GM21529 (cell line): ENCODE measurements around the gene CIAO3.
"Not testable (repeated sequence)": the region's sequence is repeated elsewhere in the genome, so short reads cannot be mapped to it uniquely, and the experiment has no call there.

Experiments used
- ATAC-seq: cut with Tn5 transposase; IDR thresholded peaks from one replicate; pipeline ENCODE4 v1.9.1; 2021; ENCODE audit not compliant: unreplicated experiment

CIAO3 gene

DNA sequence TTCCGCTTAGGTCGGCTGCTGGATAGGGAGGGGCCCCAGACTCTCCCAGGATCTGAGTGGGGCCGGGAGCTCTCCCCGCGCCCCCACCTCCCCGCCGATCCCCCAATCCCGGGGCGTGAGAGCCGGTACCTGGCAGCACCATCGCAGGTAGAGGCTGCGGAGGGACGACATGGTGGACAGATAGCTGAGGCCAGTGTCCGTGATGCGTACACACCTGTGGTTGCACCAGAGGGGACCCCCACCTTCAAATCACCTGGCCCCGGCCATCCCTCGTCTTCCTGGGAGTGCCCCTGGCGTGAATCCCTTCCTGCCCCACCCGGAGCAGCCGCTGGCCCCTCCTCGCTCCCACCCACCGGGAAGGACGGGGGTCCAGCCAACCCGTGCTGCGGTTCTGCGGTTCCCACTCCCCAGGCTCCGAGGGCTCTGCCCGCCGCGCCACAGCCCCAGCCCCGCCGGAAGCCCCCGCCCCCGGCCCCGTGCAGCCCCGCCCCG, 45.9 kb downstream of the CIAO3 start:
- no peak for ATAC-seq

DNA sequence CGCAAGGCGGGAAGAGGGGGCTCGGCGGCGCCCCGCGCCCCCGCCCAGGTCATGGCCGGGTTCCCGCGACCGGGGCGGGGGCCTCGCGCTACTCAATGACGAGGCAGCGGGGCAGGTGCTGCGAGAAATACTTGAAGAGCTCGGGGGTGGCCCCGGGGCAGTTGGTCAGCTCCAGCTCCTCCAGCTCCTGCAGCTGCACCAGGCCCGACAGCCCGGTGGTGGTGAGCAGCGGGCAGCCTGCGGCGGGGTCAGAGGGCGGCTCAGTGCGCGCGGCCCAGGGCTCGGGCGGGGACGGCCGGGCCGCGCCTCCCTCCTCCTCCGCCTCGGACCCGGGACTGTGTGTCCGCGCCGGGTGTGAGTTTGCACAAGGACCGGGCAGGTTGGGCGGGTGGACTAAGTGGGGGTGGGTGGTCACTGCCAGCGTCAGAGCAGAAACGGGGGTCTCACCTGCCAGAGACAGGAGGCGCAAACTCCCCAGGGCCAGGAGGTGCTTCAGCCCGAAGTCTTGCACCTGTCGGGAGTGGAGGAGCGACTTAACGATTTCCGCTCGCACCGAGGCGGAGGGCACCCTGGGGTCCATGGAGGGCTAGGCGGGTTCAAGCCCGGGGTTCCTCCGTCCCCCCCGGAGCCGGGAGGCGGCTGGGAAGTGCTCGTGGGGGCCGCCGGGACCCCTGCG, 46.5 kb downstream of the CIAO3 start:
- ATAC-seq = no peak

DNA sequence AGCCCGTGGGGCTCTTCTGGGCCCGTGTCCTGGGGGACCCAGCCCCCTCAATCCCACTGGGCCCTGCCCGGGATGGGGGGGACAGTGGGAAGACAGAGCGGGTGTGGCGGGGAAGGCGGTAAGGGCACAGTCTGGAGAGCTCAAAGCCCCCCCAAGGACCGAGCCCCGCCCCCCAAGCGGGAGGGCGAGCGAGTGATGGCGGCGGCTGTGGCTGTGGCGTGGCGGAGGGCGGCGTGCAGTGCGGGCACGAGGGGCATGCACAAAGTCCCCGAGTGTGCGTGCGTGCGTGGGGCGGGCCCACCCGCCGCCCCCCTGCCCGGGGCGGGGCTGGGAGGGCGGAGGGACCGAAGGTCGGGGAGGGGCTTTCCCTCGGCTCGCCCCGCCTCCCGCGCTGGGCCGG, 47.0 kb downstream of the CIAO3 start:
- no peak for ATAC-seq

DNA sequence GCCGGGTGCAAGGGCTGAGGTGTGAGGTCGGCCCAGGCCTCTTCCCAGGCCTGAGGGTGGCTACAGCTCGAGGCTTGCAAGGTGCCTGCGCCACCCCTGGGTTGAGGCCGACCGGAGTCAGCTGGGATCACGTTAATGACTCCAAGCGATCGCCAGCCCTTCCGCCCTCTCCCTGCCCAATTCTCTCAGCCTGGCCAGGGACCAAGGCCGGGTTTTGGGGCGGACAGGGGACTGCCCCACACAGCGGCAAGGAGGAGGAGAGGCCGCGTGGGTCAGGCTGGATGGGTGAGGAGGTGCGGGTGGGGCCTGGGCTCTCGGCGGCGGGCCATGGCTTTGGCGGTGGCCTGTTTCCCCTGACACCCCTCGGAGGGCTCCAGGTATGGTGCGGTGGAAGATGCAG, 47.4 kb downstream of the CIAO3 start:
- no peak for ATAC-seq

DNA sequence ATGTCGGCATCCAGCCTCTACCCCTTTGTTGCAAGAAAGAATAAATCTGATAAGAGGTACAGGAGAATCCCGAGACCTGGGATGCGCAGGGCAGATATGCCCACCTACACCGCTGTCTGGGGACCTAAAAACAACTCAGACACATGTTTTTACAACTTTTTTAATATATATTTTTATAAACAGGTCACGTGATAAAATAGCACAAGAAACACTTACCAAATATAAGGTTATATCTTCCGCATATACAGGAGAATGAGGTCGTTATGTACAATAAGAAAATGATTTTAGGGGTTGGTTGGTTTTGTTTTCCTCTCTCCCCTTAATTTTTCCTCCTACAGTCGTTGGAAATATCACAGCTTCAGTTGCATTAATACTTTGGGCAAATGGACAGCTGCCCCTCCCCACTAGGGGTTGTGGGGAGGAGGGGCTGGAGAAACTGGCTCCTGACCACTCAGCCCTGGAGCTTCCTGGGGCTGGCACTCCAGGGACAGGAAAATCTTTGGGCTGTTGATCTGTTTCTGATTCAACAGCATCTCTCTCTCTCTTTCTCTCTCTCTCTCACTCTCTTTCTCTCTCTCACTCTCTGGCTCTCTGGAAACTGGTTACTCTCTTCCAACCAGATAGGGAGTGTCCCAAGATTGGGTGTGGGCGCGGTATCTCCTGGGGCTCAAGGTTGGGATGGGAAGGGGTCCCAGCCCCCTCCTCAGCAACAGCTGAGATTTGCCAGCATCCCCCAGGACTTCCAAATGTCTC, 48.3 kb downstream of the CIAO3 start:
- no peak for ATAC-seq

DNA sequence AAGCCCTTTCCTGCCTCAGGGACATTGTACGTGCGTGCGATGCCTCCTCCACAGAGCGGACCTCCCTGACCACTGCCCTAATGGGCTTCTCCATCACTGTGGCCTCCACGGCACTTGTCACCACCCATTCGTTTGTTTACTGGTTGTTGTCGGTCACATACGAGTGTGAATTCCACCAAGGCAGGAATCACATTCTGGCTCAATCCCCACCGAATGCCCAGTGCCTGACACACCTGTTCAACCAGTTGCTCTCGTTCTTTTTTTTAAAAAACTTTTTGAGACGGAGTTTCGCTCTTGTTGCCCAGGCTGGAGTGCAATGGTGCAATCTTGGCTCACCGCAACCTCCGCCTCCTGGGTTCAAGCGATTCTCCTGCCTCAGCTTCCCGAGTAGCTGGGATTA, 49.6 kb downstream of the CIAO3 start:
- not testable (repeated sequence) for ATAC-seq

DNA sequence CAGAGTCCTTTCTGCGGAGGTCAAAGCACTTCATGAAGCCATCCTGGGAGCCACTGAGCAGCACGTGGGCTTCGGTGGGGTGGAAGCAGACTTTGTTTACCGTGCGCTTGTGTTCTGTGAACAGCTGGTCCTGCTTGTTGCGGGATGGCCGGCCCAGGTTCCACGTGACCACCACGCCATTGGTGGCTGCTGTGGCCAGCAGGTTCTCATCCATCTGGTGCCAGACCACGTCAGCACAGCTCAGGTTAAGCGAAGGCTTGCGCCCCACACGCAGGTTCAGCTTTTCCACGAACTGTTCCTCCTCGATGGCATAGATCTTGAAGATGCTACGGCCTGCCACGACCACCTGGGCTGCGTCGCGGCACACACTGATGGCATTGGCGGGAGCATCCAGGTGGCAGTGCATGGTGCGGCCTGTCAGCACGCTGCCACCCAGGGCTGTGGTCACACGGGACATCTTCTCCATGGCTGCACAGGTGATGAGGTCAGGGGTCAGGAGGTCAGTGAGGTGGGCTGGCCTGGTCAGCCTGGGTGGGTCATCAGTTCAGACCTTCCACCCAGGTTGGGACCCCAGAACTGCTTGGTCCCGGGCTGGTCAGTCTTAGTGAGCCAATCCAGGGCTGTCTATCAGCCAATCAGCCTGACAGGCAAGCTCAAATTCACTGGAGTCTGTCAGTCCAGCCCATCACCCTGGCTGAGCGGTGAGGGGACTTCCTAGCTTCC, 51.5 kb downstream of the CIAO3 start:
- ATAC-seq = no peak

DNA sequence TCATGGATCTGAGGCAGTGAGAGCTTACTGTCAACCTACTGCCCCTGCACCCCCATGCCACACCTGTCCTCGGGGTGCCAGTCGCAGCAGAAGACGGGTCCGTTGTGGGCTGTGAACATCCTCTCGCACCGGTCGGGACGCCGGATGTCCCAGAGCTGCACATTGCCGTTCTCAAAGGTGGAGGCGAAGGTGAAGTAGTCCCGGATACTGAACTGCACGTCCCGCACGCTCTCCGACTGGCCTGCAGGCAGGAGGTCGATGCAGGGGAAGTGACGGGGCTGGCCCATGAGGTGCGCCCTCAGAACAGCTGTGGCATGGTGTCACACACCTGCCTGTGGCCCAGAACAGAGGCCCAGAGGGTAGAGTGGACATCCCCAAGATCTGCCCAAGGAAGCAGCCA, 53.3 kb downstream of the CIAO3 start:
- no peak for ATAC-seq

DNA sequence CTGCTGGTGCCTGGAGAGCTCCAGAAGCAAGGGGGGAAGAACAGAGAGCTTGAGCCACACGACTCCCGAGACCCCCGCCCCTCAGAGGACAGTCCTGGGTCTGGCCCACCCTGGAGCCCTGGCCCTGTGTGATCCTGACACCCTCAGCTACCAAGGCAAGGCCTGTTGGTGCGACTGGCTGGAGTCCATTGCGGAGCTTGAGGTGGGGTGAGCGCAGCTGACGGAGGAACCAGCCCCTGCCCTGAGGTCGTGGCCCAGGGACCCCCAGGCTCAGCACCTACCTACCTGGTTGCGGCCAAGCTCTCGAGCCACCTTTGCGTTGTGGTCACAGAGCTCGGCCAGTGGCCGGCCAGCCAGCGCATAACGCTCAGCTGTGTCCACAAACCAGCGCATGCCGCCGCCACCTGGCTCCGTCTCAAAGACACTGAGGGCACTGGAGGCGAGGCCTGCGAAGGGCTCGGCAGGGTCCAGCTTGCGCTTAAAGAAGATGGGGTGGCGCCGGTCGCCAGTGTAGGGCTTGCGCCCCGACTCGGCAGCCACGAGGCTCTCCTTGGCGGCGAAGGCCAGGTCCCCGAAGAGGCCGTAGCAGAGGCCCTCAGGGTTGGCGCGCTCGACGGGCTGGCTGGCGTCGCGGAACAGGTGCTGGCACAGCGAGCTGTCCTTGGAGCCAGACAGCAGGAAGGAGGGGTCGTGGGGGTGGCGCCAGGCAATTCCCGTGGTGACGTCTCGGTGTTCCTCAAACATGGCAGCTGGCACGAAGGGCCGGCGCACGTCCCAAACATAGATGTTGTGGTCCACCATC, 54.1 kb downstream of the CIAO3 start:
- no peak for ATAC-seq

DNA sequence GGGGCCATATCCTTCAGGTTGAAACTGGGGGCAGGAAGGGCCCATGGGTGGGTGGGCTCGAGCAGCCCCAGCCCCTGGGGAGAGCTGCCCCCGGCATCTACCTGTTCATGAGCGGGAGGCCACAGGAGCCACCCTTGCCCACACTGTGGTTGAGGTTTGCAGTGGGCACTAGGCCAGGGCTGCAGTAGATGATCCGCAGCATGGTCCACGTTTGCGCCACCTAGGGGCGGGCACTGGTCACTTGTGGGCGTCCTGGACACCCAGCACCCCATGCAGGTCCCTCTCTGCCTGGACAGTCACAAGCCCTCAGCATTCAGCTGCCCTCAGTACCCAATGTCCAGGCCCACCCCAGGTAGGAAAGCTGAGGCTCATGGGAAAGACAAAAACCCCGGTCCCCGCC, 54.8 kb downstream of the CIAO3 start:
- ATAC-seq = no peak

DNA sequence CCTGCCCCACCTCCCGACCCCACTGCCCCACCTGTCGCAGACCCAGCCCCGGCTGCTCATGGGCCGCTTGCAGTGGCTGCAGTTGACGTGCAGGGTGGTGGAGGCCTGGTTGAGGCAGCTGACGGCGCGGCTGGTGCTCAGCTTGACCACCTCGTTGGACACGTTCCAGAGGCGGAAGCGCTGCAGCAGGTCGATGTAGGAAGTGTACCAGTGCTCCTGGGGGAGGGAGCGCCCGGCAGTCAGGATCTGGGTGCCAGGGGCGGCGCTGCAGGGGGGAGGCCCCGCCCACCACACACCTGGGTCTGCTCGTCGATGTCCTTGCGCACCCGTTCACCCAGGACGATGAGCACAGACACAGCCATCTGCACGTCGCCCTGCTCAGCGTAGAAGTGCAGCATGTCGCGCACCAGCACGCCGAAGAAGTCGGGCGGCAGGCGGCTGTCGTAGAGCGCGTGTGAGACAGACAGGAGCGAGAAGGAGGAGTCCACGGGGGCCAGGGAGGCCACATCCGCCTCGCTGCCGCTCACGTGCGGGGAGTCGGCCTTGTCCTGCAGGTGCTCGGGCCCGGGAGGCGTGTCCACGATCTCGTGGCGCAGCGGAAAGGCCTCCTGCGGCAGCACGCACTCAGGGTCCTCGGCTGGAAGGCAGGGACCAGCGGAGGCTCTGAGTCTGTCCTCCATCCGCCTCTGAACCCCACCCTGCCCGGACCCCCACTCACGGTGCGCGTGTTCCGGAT, 55.7 kb downstream of the CIAO3 start:
- no peak for ATAC-seq

DNA sequence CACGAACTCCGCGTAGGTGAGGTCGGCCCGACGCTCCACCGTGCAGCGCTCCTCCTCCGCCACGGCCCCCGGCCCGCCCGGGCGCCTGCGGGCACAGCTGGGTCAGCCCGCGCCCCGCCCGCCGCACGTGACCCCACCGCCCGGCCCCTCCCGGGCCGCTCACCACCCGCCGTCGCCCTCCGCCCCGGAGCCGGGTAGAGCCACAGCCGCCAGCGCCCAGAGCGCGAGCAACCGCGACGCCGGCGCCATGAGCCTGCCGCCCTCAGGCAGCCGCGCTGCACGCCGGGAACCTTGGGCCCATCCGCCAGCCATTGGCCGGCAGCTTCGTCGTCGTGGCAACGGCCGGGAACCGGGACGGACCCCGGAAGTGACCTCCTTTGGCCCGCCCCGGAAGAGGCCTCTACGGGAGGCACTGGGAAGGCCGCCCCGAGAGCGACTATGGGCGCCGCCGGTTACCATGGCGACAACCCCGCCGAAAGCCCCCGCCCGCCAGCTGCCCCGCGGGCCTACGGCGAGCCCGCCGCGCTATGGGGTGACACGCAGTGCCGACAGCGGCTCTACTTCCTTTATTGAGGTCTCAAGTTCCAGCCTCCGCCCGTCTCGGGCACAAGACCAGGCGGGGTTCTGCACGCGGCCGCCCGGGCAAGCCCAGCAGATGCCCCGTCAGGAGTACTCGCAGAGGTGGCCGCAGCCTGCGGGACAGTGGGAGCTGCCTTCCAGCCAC, 56.6 kb downstream of the CIAO3 start, which contains the start of gene JMJD8:
TSS of gene JMJD8 (minus strand) at position 264 of the 724 bp plus-strand sequence. CDS start at position 249, 15 bp downstream.
- ATAC-seq = peak; percentile 63

DNA sequence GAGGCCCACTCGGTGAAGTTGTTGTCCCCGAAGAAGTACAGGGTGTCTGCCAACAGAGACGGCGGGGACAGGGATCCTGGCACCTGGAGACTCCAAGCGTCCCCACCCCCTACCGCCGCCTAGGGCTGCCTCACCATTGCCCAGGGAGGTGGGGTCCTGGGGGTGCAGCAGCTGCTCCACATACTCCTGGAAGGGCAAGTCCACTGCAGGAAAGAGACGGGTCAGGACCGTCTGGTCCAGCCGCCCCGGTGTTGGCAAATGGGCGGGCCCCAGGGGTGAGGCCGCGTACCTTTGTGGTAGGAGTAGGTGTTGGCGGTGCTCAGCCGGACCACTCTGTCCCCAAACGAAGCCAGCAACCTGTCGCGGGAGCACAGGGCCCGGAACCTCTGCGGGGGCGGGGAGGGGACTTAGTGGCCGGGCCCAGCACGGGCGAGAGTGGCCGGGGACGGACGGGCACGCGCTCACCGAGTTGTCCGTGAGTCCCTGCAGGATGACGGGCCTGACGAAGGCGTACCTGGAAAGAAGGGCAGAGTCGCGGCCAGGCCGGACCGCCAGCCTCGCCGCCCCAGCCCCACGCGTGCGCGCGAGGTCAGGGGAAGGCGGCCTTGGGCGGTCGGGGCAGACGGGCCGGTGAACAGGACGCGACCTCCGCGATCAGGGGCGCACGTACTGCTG, 57.3 kb downstream of the CIAO3 start:
- no peak for ATAC-seq

DNA sequence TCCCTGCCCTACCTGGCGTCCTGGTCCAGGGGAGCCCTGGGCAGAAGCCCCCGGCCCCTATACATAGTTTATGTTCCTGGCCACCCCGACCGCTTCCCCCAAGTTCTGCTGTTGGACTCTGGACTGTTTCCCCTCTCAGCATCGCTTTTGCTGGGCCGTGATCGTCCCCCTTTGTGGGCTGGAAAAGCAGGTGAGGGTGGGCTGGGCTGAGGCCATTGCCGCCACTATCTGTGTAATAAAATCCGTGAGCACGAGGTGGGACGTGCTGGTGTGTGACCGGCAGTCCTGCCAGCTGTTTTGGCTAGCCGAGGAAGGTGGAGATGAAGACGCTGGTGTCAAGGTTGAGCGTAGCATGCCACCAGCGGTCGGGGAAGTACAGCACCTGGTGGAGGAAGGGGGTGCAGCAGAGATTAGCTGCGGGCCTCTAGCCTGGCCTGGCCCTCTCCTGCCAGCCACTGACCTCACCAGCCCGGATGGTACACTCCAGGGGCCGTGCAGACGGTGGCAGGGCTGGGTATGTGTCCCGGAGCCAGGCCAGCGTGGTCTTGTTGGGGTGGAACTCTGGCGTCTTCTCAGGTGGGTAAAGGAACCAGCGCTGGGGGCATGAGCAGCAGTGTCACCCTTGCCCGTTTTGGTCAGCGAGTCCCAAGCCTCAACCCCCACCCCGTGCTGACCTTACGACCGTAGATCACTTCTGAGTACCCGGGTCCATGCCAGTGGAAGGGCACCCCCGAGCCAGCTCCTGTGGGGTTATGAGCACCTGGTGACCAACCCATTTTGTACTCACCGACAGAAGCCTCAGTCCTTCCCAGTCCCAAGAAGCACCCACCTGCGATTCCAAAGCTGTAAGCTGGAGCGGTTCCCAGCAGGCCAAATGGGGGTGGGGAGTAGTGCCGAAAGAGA, 58.1 kb downstream of the CIAO3 start:
- no peak for ATAC-seq

DNA sequence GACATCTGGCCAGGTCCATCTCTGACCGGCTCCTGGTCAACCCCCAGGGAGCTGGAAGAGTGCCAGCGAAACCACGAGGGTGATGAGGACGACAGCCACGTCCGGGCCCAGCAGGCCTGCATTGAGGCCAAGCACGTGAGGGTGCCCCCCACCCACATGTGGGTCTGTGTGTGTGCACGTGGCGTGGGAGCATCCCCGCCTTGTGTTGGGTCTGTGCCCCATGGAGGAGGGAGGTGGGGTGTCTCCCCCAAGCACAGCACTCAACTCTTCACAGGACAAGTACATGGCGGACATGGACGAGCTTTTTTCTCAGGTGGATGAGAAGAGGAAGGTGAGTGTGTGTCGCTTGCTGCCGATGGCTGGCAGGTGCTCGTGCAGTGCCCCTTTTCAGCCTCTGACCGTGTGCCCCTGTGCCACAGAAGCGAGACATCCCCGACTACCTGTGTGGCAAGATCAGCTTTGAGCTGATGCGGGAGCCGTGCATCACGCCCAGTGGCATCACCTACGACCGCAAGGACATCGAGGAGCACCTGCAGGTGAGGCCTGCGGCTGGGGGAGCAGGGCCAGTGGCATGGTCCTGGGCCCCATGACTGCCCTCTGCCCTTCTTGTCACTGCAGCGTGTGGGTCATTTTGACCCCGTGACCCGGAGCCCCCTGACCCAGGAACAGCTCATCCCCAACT, 58.9 kb downstream of the CIAO3 start:
- no peak for ATAC-seq

DNA sequence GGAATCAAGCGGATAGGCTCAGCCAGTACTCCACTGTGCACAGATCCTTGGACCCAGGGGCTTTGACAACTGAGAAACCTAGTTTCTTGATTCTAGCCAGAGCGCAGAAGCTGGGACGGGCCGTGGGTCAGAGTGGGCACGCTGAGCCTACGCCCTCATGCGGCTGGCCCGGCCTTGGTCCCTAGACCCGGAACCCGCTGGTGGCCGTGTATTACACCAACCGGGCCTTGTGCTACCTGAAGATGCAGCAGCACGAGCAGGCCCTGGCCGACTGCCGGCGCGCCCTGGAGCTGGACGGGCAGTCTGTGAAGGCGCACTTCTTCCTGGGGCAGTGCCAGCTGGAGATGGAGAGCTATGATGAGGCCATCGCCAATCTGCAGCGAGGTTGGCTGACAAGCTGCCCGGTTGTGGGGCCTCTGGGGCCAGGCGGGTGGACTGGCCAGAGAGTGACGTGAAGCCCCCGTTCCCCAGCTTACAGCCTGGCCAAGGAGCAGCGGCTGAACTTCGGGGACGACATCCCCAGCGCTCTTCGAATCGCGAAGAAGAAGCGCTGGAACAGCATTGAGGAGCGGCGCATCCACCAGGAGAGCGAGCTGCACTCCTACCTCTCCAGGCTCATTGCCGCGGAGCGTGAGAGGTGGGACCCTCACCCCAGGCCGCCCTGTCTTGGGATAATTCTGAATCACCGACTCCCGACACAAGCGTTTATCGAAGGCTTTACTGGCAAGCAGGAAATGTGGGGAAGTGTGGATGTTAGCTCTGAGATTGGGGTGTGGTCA, 59.6 kb downstream of the CIAO3 start:
- ATAC-seq = no peak

DNA sequence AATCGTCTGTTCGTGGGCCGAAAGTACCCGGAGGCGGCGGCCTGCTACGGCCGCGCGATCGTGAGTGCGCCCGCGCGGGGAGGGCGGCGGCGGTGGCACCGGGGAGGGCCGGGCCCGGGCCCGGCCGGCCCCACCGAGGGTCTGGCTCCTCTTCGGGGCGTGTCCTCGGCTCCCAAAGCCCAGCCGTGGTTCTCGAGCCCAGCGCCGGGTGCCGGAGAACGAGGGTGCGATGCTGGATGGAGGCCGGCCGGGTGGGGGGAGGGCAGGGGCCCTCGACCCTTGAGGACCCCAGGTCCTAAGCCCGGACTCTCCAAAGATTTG, 60.2 kb downstream of the CIAO3 start:
- no peak for ATAC-seq
